NB4 (cell line): ENCODE data around the gene ZNF716.
"Not testable (repeated sequence)": the region's sequence is repeated elsewhere in the genome, so short reads cannot be mapped to it uniquely, and the experiment has no call there.

Source experiments
- DNase-seq: peaks from one replicate; pipeline ENCODE4 v3.0.0; 2010; ENCODE audit warnings: low read depth
- H3K4me3 ChIP-seq: one replicate; pipeline ENCODE4 v1.5.1; 2011; ENCODE audit warnings: mild to moderate bottlenecking, low read depth, low read length, moderate library complexity
- MYC ChIP-seq: IDR thresholded peaks from 2 replicates; pipeline ENCODE4 v1.6.1; 2011; ENCODE audit warnings: low read depth, low read length
- POLR2A ChIP-seq: IDR thresholded peaks from 2 replicates; pipeline ENCODE4 v1.6.1; 2011; ENCODE audit warnings: mild to moderate bottlenecking; ENCODE audit not compliant: insufficient read length; ENCODE audit errors: extremely low read depth
- TF ChIP-seq, protein P1 (sequence below): IDR thresholded peaks from 2 replicates; pipeline ENCODE4 v1.6.1; 2011; ENCODE audit warnings: low read depth, low read length
- TF ChIP-seq, protein P2 (sequence below): IDR thresholded peaks from one replicate; pipeline ENCODE4 v1.5.1; 2012; ENCODE audit warnings: low read depth, low read length

ZNF716 gene

DNA sequence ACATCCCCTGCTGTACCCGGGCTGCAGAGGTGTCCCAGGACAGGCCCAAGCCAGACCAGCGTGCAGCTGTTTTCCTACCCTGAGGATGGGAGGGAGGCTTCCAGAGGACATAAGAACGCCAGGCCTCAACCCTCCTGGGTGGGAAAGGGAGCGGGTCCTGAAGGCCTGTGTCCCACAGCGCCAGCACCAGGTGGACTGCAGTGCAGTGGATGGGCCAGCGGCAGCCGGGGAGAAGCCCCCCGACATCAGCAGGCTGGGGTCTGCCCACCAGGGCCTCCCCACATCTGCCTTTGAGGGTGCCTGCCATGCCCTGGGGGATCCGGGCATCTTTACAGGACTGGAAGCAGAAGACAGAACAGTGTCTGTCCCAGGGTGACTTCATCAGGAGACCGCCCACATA, 22.8 kb upstream of the ZNF716 start:
- TF ChIP-seq, protein P1, sequence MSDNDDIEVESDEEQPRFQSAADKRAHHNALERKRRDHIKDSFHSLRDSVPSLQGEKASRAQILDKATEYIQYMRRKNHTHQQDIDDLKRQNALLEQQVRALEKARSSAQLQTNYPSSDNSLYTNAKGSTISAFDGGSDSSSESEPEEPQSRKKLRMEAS, result no peak
- no peak for TF ChIP-seq MYC
- no peak for TF ChIP-seq POLR2A
- TF ChIP-seq, protein P2, sequence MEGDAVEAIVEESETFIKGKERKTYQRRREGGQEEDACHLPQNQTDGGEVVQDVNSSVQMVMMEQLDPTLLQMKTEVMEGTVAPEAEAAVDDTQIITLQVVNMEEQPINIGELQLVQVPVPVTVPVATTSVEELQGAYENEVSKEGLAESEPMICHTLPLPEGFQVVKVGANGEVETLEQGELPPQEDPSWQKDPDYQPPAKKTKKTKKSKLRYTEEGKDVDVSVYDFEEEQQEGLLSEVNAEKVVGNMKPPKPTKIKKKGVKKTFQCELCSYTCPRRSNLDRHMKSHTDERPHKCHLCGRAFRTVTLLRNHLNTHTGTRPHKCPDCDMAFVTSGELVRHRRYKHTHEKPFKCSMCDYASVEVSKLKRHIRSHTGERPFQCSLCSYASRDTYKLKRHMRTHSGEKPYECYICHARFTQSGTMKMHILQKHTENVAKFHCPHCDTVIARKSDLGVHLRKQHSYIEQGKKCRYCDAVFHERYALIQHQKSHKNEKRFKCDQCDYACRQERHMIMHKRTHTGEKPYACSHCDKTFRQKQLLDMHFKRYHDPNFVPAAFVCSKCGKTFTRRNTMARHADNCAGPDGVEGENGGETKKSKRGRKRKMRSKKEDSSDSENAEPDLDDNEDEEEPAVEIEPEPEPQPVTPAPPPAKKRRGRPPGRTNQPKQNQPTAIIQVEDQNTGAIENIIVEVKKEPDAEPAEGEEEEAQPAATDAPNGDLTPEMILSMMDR, result no peak
- no peak for DNase-seq
- H3K4me3 ChIP-seq, result no peak overlapping the region

DNA sequence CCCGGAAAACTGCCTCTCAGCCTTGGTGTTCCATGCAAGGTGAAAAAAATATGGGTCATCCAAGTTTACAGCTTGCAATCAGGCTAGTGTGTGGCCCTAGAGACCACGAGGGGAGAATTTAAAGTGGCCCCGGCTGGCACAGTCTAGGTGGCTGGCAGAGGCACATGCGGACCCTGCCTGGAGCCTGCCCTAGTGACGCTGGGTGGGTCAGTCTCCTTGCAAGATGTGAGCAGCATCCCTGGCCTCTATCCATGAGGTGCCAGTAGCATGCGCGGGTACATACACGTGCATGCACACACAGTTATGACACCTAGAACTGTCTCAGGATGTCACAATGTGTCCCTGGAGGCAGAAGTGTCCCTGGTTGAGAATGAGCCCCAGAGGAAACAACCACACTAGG, 22.4 kb upstream of the ZNF716 start:
- no peak overlapping the region for H3K4me3 ChIP-seq
- DNase-seq, result no peak
- TF ChIP-seq, protein P2, result no peak
- TF ChIP-seq, protein P1, result no peak
- TF ChIP-seq MYC (no peak), POLR2A (no peak)

DNA sequence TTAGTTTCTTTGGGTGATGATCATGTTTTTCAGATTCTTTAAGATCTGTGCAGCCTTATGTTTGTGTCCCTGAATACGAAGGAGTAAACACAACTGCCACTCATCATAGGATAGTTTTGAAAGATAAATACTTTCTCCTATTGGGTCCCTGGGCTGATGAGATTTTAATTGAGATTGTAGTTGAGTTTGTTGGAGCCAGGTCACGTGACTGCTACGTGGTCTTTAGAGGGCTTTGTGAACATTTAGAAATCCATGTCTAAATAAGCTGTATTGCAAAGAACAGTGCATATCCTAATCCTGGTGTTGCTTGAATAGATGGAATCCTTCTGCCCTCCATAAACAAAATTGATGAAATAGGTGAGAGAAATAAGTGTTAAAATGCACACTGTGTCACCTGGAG, 17.4 kb upstream of the ZNF716 start:
- TF ChIP-seq, protein P1, result no peak
- no peak for TF ChIP-seq MYC
- TF ChIP-seq, protein P2, result no peak
- TF ChIP-seq POLR2A, result no peak
- no peak for DNase-seq
- no peak overlapping the region for H3K4me3 ChIP-seq

DNA sequence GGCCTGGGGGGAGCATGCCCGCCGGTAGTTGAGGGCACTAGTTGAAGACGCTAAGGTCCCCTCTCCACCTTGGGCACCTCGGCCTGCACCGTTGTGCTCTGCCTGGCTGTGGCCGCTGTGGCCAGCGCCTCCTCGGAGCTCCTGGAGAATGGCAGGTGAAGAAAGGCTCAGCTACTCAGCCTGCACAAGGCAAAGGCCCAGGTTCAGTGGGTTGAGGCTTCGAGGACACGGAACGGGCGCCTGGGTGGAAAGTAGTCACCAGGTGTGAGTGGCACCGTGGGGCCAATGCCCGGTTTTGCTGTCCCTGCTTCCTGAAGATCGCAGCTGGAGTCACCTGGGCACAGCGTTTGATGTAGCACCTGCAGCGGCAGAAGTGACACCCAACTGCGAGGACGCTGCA, 12.4 kb upstream of the ZNF716 start:
- no peak overlapping the region for H3K4me3 ChIP-seq
- TF ChIP-seq, protein P1, result no peak
- TF ChIP-seq POLR2A, result no peak
- TF ChIP-seq, protein P2, result no peak
- no peak for TF ChIP-seq MYC
- no peak for DNase-seq

DNA sequence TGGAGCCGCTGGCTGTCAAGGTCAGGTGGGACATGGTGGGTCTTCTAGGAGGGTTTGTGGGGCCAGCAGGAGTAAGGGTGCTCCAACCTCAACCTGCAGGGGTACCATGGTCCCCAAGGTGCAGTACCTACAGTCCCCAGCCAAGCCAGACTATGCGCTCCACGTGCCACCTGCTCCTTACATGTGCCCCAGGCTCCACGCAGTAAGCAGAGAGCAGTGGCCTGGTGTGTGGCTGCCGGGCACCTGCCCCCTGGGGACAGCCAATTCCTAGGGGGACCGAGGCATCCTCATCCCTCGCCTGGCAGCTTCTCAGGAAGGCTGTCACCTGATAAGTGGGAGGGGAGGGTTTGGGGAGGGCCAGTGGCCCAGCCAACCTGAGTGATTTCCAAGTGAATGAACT, 11.7 kb upstream of the ZNF716 start:
- DNase-seq, result no peak
- TF ChIP-seq POLR2A, result no peak
- TF ChIP-seq, protein P1, result no peak
- TF ChIP-seq MYC, result no peak
- TF ChIP-seq, protein P2, result no peak
- no peak overlapping the region for H3K4me3 ChIP-seq

DNA sequence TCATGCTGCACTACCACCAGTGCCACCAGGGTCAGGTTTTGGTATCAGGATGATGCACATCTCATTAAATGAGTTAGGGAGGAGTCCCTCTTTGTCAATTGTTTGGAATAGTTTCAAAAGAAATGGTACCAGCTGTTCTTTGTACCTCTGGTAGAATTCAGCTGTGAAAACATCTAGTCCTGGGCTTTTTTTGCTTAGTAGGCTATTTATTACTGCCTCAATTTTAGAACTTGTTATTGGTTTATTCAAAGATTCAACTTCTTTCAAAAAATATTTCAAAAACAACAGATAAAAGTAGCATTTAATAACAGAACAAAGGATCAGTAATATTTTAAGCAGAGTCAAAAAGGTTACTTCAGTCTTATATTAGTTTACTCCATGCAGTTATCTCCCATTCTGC, 6.4 kb upstream of the ZNF716 start:
- DNase-seq, result no peak
- TF ChIP-seq, protein P2, result no peak
- TF ChIP-seq POLR2A, result no peak
- TF ChIP-seq, protein P1, result no peak
- no peak for TF ChIP-seq MYC
- no peak overlapping the region for H3K4me3 ChIP-seq

DNA sequence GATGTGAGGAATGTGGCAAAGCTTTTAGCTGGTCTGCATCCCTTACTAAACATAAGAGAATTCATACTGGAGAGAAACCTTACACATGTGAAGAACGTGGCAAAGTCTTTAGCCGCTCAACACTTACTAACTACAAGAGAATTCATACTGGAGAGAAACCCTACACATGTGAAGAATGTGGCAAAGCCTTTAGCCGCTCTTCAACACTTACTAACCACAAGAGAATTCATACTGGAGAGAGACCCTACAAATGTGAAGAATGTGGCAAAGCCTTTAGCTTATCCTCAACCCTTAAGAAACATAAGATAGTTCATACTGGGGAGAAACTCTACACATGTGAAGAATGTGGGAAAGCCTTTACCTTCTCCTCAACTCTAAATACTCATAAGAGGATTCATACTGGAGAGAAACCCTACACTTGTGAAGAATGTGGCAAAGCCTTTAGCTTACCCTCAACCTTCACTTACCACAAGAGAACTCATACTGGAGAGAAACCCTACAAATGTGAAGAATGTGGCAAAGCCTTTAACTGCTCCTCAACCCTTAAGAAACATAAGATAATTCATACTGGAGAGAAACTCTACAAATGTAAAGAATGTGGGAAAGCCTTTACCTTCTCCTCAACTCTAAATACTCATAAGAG, 19.3 kb downstream of the ZNF716 start:
- DNase-seq, H3K4me3 ChIP-seq: not testable (repeated sequence)

DNA sequence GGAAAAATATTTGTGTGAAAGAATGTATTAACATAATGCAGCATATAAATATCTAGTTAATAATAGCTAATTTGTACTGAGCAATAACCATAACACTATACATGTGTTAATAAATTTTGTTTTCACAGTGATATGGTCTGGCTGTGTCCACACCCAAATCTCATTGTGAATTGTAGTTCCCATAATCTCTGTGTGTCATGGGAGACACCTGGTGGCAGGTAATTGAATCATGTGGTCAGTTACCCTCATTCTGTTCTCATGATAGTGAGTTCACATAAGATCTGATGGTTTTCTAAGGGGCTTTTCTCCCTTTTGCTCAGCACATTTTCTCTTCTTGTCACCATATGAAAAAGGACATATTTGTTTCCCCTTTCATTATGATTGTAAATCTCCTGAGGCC, 30.3 kb downstream of the ZNF716 start:
- peak; percentile 8 for DNase-seq
- H3K4me3 ChIP-seq, result not testable (repeated sequence)
